ENCODE results near the gene CNTNAP2. TPM values are rescaled to one million over a fixed set of nuclear protein-coding genes. Genes with fewer than 3 reads are reported as not detected.

The CNTNAP2 gene
- total and polyA plus RNA-seq, 2 donors from 2014 or later, result 0.06 to 0.13 TPM

DNA sequence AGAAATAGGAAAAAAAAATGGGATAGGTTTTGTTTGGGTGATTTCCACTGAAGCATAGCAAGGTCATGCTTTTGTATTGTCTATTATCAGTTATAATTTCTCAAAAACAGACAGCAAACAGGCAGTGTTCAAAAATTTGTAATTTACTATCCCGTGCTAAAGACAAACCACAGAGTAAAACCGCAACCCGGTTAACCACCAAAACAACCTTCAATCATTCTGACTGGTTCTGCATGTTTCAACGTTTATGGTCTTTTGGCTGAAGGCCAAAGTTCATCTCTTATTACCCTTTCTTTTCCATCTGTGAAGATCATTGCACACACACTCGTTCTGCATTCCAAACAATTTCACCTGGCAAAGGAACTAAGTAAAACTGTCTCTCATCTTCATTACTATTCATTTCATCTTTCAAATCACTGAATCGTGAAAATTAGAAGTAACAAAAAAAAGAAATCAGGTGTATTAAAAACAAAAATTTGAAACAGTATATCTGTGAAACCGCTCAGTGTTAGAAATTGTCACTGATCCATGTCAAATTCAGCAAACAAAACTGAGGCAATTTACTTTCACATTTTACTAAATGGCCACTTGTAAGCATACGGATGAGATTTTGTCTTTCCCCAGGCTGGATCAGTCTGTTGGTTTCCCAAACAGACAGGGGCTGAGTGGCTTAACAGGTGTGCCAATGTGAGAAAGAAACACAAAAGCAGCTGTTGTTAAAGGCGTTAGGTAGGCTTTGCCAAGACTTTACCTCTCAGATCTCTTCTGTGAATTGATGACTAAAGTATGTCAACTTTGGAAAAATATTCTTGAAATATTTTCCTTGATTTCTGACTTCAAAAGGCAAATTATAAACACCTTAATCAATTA, 539.6 kb downstream of the CNTNAP2 start:
- no peak for FAIRE-seq
- H3K36me3 ChIP-seq (ENCODE audit: control insufficient read depth in 2 of 3, insufficient read depth in 3 of 3, low read length in 3 of 3), result no peaks in the 10 kb centered on the region
- peak in 2 of 5 donors; percentile 32 to 54 for DNase-seq
- TF ChIP-seq, protein P1, sequence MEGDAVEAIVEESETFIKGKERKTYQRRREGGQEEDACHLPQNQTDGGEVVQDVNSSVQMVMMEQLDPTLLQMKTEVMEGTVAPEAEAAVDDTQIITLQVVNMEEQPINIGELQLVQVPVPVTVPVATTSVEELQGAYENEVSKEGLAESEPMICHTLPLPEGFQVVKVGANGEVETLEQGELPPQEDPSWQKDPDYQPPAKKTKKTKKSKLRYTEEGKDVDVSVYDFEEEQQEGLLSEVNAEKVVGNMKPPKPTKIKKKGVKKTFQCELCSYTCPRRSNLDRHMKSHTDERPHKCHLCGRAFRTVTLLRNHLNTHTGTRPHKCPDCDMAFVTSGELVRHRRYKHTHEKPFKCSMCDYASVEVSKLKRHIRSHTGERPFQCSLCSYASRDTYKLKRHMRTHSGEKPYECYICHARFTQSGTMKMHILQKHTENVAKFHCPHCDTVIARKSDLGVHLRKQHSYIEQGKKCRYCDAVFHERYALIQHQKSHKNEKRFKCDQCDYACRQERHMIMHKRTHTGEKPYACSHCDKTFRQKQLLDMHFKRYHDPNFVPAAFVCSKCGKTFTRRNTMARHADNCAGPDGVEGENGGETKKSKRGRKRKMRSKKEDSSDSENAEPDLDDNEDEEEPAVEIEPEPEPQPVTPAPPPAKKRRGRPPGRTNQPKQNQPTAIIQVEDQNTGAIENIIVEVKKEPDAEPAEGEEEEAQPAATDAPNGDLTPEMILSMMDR (IDR thresholded peaks at IDR 0.05; ENCODE audit: borderline replicate concordance, extremely low read depth, insufficient read depth), result no peak
- H3K9me3 ChIP-seq (ENCODE audit: control insufficient read depth in 2 of 3, insufficient read depth in 1 of 3, low read length in 3 of 3), result no peaks in the 10 kb centered on the region
- H3K4me1 ChIP-seq (ENCODE audit: control insufficient read depth in 2 of 3, insufficient read depth in 2 of 3, low read depth in 1 of 3, low read length in 3 of 3), result no peaks in the 10 kb centered on the region
- H3K9ac ChIP-seq (ENCODE audit: low read length in 3 of 3), result no peak overlapping the region
- intact Hi-C loops (cut with DNase I), result no loop called here
- no peaks in the 10 kb centered on the region for H3K27me3 ChIP-seq (ENCODE audit: control insufficient read depth, insufficient read depth, low read length)
- H3K4me3 ChIP-seq (ENCODE audit: low read length in 3 of 3), result no peak overlapping the region
- no peak overlapping the region for H3K27ac ChIP-seq (ENCODE audit: low read depth in 2 of 2, low read length in 2 of 2)

DNA sequence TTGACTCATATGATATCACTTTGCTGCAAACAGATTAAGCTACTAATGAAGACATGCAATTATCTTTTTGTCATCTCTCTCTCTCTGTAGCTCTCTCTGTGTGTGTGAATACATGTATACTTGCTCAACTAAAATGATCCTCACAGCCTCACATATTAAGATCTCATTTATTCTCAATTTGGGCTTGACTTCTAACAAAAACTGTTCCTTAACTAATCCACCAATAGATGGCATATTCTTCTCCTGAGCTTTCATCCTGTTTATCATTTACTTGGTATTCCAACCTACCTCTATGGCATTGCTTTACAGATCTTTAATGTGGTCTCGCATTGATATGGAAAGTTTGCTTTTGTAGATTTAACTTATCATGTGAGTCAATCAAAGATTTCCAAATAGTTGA, 540.4 kb downstream of the CNTNAP2 start:
- H3K27ac ChIP-seq (ENCODE audit: low read depth in 2 of 2, low read length in 2 of 2), result no peak overlapping the region
- no peak overlapping the region for H3K4me3 ChIP-seq (ENCODE audit: low read length in 3 of 3)
- no peaks in the 10 kb centered on the region for H3K27me3 ChIP-seq (ENCODE audit: control insufficient read depth, insufficient read depth, low read length)
- no peaks in the 10 kb centered on the region for H3K9me3 ChIP-seq (ENCODE audit: control insufficient read depth in 2 of 3, insufficient read depth in 1 of 3, low read length in 3 of 3)
- TF ChIP-seq, protein P1 (IDR thresholded peaks at IDR 0.05; ENCODE audit: borderline replicate concordance, extremely low read depth, insufficient read depth), result no peak
- DNase-seq (no peak), FAIRE-seq (no peak)
- H3K4me1 ChIP-seq (ENCODE audit: control insufficient read depth in 2 of 3, insufficient read depth in 2 of 3, low read depth in 1 of 3, low read length in 3 of 3), result no peaks in the 10 kb centered on the region
- H3K36me3 ChIP-seq (ENCODE audit: control insufficient read depth in 2 of 3, insufficient read depth in 3 of 3, low read length in 3 of 3), result no peaks in the 10 kb centered on the region
- no peak overlapping the region for H3K9ac ChIP-seq (ENCODE audit: low read length in 3 of 3)
- intact Hi-C loops (cut with DNase I), result no loop called here

DNA sequence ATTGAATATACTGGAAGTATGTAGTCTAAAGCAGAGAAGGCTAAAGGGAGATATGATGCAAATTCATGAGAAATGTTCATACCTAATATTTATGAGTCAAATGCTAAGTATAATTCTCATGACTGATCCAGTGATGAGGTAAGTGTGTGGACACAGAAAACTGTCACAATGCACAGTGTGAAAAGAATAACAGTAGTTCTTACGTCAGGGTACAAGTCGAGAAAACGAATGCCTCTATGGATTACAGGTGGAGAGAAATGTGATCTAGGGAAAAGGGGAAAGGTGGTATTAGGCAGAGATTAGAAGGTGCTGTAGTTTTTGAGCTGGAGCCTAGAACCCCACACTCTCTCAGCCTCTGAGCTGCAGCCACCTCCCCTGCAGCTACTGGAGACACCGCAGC, 542.0 kb downstream of the CNTNAP2 start:
- DNase-seq (no peak), FAIRE-seq (no peak)
- Histone ChIP-seq H3K4me1 (ENCODE audit: control insufficient read depth in 2 of 3, insufficient read depth in 2 of 3, low read depth in 1 of 3, low read length in 3 of 3) (no peaks in the 10 kb centered on the region), H3K36me3 (ENCODE audit: control insufficient read depth in 2 of 3, insufficient read depth in 3 of 3, low read length in 3 of 3) (no peaks in the 10 kb centered on the region), H3K27me3 (ENCODE audit: control insufficient read depth, insufficient read depth, low read length) (no peaks in the 10 kb centered on the region), H3K27ac (ENCODE audit: low read depth in 2 of 2, low read length in 2 of 2) (no peak overlapping the region), H3K9ac (ENCODE audit: low read length in 3 of 3) (no peak overlapping the region), H3K4me3 (ENCODE audit: low read length in 3 of 3) (no peak overlapping the region), H3K9me3 (ENCODE audit: control insufficient read depth in 2 of 3, insufficient read depth in 1 of 3, low read length in 3 of 3) (no peaks in the 10 kb centered on the region)
- TF ChIP-seq, protein P1 (IDR thresholded peaks at IDR 0.05; ENCODE audit: borderline replicate concordance, extremely low read depth, insufficient read depth), result no peak
- intact Hi-C loops (cut with DNase I), result no loop called here
